Anterior cingulate cortex (tissue), 58 donors: ENCODE results near the gene C1D.

Source experiments
- DNase-seq, 58 donors: peaks; one replicate each; lab custom pipeline; 2025; lab: John Stamatoyannopoulos, UW

Gene C1D

DNA sequence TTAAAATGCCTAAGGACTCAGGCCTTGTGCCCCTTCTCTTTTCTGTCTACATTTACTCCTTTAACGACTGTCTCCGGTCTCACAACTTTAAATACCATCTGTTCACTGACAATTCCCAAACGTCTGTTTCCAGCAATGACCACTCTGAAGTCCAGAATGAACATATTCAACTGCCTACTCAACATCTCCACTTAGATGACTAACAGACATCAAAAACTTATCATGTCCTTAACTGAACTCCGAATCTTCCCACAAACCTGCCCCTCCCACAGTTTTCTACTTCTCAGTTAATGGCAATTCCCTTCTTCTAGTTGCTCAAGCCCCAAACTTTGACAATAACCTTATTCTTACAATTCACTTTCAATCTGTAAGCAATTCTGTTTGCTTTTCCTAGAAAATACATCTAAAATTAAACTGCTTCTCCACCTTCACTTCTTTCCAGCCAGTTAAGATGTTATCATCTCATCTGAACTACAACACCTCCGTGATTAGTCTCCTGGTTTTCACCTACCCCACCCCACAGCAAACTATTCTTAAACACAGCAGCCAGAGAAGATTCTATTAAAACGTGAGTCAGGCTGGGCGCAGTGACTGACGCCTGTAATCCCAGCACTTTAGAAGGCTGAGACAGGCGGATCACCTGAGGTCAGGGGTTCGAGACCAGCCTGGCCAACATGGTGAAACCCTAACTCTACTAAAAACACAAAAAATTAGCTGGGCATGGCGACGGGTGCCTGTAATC, 2.8 kb downstream of the C1D start:
- DNase-seq = no peak

DNA sequence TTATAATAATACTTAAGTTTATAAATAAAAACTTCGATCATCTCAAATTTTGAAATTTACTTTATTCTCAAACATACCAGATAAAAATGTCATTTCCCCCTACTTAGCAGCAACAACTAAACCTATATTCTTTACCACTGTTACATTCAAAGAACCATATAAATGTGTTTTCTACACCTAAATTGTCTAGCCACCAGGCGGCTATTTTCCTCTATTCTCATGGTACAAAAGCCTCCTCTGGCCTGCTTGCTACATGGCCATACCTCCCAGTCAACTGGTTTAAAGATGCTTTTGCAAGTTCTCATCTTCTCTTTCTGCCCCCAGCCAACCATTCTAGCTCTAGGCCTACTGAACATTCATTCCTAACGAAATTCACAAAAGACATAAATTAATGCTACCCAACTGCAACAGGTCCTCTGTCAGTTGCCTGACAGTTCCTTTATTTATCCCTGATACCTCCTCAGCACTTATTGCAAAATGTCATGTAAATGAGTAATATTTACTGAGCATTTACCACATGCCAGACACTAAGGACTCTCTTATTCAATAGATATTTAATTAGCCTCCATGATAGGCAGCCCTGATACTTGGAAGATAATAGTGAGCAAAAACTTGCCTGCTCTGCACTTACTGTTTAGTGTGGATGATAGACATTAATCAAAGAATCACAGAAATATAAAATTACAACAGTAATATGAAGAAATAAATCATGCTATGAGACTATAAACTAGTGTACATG, 5.0 kb downstream of the C1D start:
- DNase-seq = no peak

- DNase-seq = no peak
Observed at GRCh38 chr2:68052717-68053422, 9.9 kb downstream of the C1D start.

- no peak for DNase-seq
Observed at GRCh38 chr2:68050353-68050752, 12.5 kb downstream of the C1D start.

DNA sequence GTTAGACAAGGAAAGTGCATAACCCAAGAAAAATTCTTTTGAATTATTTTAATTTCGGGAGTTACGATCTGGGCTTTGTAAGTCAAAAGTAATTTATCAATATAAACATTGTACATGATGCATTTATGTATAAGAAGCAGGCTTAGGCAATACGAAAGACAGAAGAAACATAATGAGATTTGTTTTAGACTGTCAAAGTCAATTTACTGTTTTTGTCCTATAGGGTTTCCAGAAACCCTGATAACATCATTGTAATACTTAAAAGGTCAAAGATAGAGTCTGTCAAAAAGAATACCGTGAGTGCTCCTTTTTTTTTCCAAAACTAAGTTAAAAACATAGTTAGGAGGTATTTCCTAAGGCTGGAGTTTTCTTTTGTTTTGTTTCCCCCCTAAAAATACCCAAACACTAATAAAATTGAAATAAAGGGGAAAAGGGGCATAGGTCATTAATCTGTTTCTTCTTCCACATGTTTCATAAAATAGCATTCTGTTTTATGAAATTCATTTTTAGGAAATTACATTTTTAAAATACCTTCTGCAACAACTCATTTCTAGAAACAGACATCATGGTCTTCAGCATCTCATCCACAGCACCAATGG, 16.1 kb downstream of the C1D start:
- no peak for DNase-seq

- no peak for DNase-seq
Observed at GRCh38 chr2:68046224-68046623, 16.6 kb downstream of the C1D start.

- DNase-seq = no peak
Observed at GRCh38 chr2:68045342-68045741, 17.5 kb downstream of the C1D start.

GRCh38 chr2:68044099-68044498, 18.7 kb downstream of the C1D start:
- no peak for DNase-seq

GRCh38 chr2:68043695-68044094, 19.1 kb downstream of the C1D start:
- no peak for DNase-seq

DNA sequence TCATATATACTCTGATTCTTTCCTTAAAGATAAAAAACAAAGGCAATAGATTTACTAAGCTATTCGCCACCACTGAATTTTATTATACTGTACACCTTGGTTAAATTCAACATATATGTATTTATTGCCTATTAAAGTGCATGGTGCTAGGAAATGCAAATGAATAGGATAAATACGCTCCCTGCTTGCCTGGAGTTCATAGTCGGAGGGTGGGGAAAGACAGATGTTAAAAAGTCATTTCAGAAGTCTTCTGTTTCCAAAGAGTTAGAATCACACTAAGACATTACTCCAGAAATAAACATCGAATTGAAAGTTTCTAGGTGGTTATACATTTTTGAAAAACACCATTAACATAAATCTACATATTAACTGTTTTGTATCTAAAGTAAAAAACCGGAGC, 19.8 kb downstream of the C1D start:
- DNase-seq = no peak

DNA sequence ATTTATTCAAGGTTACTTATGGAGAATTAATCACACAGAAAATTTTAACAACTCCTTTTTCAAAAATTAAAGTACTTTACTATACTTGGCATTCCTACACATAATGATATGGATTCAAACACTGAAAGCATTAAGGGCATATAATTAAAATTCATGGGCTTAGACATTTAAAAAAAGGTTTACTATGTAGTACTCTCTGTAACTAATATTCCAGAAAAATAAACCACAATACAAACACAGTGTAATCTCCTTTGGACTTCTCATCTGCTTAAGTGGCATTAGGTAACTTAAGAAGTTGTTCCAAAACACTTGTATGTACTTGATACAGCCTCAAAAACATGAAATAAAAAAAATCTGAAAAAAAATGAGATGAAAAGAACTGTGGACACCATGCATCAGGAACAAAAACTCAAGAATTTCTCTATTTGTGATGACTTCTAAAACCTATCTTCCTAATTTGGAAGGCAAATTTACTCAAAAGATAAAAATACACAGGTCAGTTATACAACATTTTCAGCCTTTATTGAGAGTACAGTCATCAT, 21.0 kb downstream of the C1D start:
- DNase-seq = no peak

DNA sequence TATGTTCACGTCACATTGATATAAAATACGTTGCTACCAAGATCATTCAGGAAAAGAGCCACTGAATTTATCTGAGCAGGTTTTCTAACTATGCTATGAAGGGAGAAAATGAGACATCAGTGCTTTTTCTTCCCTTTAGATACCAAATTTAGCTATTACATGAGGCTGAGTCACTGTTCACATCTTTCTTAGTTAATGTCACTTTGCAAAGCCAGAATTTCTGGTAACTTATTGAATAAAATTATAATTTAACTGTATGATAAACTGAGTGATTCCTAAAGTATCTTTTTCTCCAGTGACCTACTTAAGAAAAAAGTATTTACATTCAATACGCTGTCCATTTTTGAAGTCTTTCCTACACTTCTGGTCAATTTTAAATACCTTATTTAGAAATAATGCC, 22.7 kb downstream of the C1D start:
- peak in 1 of 58 donors; percentile 17 for DNase-seq

- no peak for DNase-seq
Observed at GRCh38 chr2:68039317-68039716, 23.5 kb downstream of the C1D start.

DNA sequence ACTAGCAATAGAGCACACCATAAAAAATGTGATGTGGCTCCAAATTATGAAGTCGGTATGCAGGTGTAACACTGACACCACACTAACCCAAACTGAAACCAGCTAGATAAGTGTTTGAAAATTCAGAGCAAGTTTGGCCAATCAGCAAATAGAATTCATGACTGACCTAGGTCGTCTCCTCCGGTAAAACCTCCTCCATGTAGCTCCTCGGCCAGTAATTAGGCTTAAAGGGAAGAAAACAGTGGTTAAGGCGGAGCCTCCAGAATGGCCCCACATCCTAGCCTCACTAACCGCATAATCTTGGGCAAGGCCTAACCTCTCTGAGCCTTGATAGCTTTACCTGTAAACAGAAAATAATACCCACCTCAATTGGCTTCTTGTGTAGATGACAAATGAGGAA, 30.1 kb downstream of the C1D start:
- DNase-seq = no peak

- peak in 2 of 58 donors; percentile 33 to 65 for DNase-seq
Observed at GRCh38 chr2:68031542-68032160, 31.2 kb downstream of the C1D start.

DNA sequence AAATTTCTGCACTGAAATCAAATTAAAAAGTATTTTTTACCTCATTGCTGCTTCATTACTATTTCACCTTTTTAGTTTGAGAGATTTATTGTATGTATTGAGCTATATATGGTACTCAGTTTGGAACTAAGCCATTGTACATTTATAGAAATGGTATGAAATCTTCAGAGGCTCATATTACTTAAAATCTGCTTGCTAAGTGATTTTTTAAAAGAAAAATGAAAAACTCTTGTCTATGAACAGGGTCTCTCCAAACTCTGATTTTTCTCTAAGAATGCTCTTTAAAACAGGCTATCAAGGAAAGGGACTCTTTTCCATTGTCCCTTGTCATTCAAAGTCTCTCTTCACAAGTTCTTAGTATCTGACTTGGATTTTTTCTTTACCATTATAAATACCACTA, 31.8 kb downstream of the C1D start:
- no peak for DNase-seq

- no peak for DNase-seq
Observed at GRCh38 chr2:68030529-68030928, 32.3 kb downstream of the C1D start.

- DNase-seq = no peak
Observed at GRCh38 chr2:68027959-68028358, 34.8 kb downstream of the C1D start.

- no peak for DNase-seq
Observed at GRCh38 chr2:68024450-68024849, 38.4 kb downstream of the C1D start.

- DNase-seq = no peak
Observed at GRCh38 chr2:68023904-68024303, 38.9 kb downstream of the C1D start.
